ENCODE data around the gene TMEM18.

TMEM18 gene

GRCh38 chr2:629961-630360 lies 47.2 kb downstream of the TMEM18 start:
- Histone ChIP-seq H3K4ac (ENCODE audit: low read depth, low read length) (no peak overlapping the region), H4K91ac (ENCODE audit: low read depth, low read length) (no peak overlapping the region), H3K4me1 (ENCODE audit: control insufficient read depth in 1 of 2, insufficient read depth in 2 of 2, low read length in 2 of 2) (no peaks in the 10 kb centered on the region), H3K18ac (ENCODE audit: low read length) (no peak overlapping the region), H2AK5ac (ENCODE audit: low read length) (no peak overlapping the region), H3K23ac (ENCODE audit: low read length) (no peak overlapping the region), H4K8ac (ENCODE audit: low read depth, low read length) (no peak overlapping the region), H3K27me3 (ENCODE audit: insufficient read depth, low read length) (no peaks in the 10 kb centered on the region), H4K12ac (ENCODE audit: low read depth, low read length) (no peak overlapping the region), H2BK5ac (ENCODE audit: low read depth, low read length, poor library complexity) (no peak overlapping the region), H3K27ac (ENCODE audit: low read depth, low read length) (no peak overlapping the region), H2AFZ (ENCODE audit: insufficient read depth, low read length, poor library complexity) (no peak overlapping the region), H3K9me3 (ENCODE audit: insufficient read depth, low read depth, low read length) (no peaks in the 10 kb centered on the region), H3K79me1 (ENCODE audit: low read length) (no peaks in the 10 kb centered on the region), H3K36me3 (ENCODE audit: control insufficient read depth in 1 of 2, insufficient read depth in 2 of 2, low read length in 2 of 2) (no peaks in the 10 kb centered on the region), H3K4me2 (ENCODE audit: low read length) (no peak overlapping the region), H3K9ac (ENCODE audit: low read length) (no peak overlapping the region), H3K79me2 (ENCODE audit: control insufficient read depth, insufficient read depth, low read length, poor library complexity) (no peaks in the 10 kb centered on the region), H3K4me3 (ENCODE audit: low read depth, low read length) (no peak overlapping the region), H2BK120ac (ENCODE audit: insufficient read depth, low read length, poor library complexity) (no peak overlapping the region), H3K14ac (ENCODE audit: low read length) (no peak overlapping the region), H2BK12ac (ENCODE audit: low read length) (no peak overlapping the region)
- no CpG with 5 or more reads among the region's 2 CpGs for WGBS (ENCODE audit: extremely low coverage, insufficient coverage, insufficient read length)
- no peak for DNase-seq

DNA sequence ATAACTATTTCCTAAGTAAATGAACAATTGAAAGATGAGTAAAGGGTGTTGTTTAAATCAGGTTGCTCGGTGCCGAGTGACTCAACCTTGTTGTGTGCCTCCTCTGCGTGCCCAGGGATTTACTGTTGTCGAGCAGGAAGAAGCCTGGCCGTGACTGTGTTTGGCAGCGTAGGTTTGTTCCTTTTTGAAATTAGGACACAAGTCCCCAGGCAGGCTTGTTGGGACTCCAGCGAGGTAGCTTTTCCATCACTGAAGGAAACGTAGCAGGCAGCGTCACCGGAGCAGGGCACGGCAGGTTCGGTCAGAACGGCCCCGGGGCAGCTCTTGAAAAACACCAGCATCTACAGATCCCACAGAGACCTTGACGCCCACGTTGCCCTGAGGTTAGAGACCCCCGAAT lies 48.6 kb downstream of the TMEM18 start:
- DNase-seq = peak; percentile 19 to 50
- H3K14ac ChIP-seq (ENCODE audit: low read length) = no peak overlapping the region
- no peak overlapping the region for H3K9ac ChIP-seq (ENCODE audit: low read length)
- H3K9me3 ChIP-seq (ENCODE audit: insufficient read depth, low read depth, low read length) = no peaks in the 10 kb centered on the region
- no peak overlapping the region for H3K23ac ChIP-seq (ENCODE audit: low read length)
- H3K36me3 ChIP-seq (ENCODE audit: control insufficient read depth in 1 of 2, insufficient read depth in 2 of 2, low read length in 2 of 2) = no peaks in the 10 kb centered on the region
- no CpG with 5 or more reads among the region's 17 CpGs for WGBS (ENCODE audit: extremely low coverage, insufficient coverage, insufficient read length)
- no peak overlapping the region for H4K12ac ChIP-seq (ENCODE audit: low read depth, low read length)
- H2BK12ac ChIP-seq (ENCODE audit: low read length) = no peak overlapping the region
- H3K4ac ChIP-seq (ENCODE audit: low read depth, low read length) = no peak overlapping the region
- no peaks in the 10 kb centered on the region for H3K79me2 ChIP-seq (ENCODE audit: control insufficient read depth, insufficient read depth, low read length, poor library complexity)
- no peak overlapping the region for H3K4me2 ChIP-seq (ENCODE audit: low read length)
- no peaks in the 10 kb centered on the region for H3K4me1 ChIP-seq (ENCODE audit: control insufficient read depth in 1 of 2, insufficient read depth in 2 of 2, low read length in 2 of 2)
- no peak overlapping the region for H3K4me3 ChIP-seq (ENCODE audit: low read depth, low read length)
- H3K27ac ChIP-seq (ENCODE audit: low read depth, low read length) = no peak overlapping the region
- no peak overlapping the region for H2BK5ac ChIP-seq (ENCODE audit: low read depth, low read length, poor library complexity)
- no peak overlapping the region for H2BK120ac ChIP-seq (ENCODE audit: insufficient read depth, low read length, poor library complexity)
- no peak overlapping the region for H4K8ac ChIP-seq (ENCODE audit: low read depth, low read length)
- no peaks in the 10 kb centered on the region for H3K27me3 ChIP-seq (ENCODE audit: insufficient read depth, low read length)
- no peak overlapping the region for H2AK5ac ChIP-seq (ENCODE audit: low read length)
- H4K91ac ChIP-seq (ENCODE audit: low read depth, low read length) = no peak overlapping the region
- H3K18ac ChIP-seq (ENCODE audit: low read length) = no peak overlapping the region
- no peaks in the 10 kb centered on the region for H3K79me1 ChIP-seq (ENCODE audit: low read length)
- H2AFZ ChIP-seq (ENCODE audit: insufficient read depth, low read length, poor library complexity) = no peak overlapping the region

DNA sequence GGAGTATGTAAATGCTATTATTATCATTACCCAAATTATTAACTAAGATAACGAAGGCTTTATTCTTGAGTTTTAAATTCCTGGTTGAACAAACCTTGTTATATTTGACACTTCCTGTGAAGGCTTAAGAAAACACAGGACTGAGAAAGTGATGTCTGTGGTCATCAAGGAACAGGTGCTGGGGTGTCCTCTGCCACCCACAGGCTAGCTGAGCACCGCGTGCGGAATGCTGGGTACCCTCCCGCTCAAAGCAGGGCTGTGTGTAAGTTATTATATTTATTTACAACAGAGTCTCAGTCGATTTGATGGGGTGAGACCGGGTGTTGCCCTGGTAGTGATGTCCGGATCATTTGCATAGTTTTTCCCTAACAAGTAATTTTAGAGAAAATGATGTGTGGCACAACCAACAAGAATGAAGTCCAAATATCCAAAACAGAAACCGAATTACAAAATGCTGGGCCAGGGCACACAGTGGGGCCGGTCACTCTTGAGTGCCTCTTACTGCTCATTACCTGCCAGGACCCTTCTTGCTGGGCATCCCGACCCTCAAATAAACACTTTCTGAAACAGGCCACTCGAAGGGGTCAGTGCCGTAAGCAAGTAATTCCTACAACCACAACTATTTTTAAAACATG lies 49.2 kb downstream of the TMEM18 start:
- no peak overlapping the region for H3K4me2 ChIP-seq (ENCODE audit: low read length)
- no CpG with 5 or more reads among the region's 13 CpGs for WGBS (ENCODE audit: extremely low coverage, insufficient coverage, insufficient read length)

GRCh38 chr2:627340-627709 lies 49.9 kb downstream of the TMEM18 start:
- Histone ChIP-seq H3K9me3 (ENCODE audit: insufficient read depth, low read depth, low read length) (no peaks in the 10 kb centered on the region), H3K4me3 (ENCODE audit: low read depth, low read length) (no peak overlapping the region), H3K9ac (ENCODE audit: low read length) (peak overlapping the region; percentile 47), H4K91ac (ENCODE audit: low read depth, low read length) (no peak overlapping the region), H3K79me1 (ENCODE audit: low read length) (no peaks in the 10 kb centered on the region), H2BK120ac (ENCODE audit: insufficient read depth, low read length, poor library complexity) (no peak overlapping the region), H3K18ac (ENCODE audit: low read length) (no peak overlapping the region), H4K8ac (ENCODE audit: low read depth, low read length) (no peak overlapping the region), H3K79me2 (ENCODE audit: control insufficient read depth, insufficient read depth, low read length, poor library complexity) (no peaks in the 10 kb centered on the region), H2AFZ (ENCODE audit: insufficient read depth, low read length, poor library complexity) (no peak overlapping the region), H3K4me1 (ENCODE audit: control insufficient read depth in 1 of 2, insufficient read depth in 2 of 2, low read length in 2 of 2) (no peaks in the 10 kb centered on the region), H3K4me2 (ENCODE audit: low read length) (no peak overlapping the region), H2BK5ac (ENCODE audit: low read depth, low read length, poor library complexity) (no peak overlapping the region), H3K27me3 (ENCODE audit: insufficient read depth, low read length) (no peaks in the 10 kb centered on the region), H3K27ac (ENCODE audit: low read depth, low read length) (no peak overlapping the region), H2BK12ac (ENCODE audit: low read length) (no peak overlapping the region), H3K36me3 (ENCODE audit: control insufficient read depth in 1 of 2, insufficient read depth in 2 of 2, low read length in 2 of 2) (no peaks in the 10 kb centered on the region), H3K23ac (ENCODE audit: low read length) (peak overlapping the region; percentile 66), H4K12ac (ENCODE audit: low read depth, low read length) (no peak overlapping the region), H3K14ac (ENCODE audit: low read length) (no peak overlapping the region), H3K4ac (ENCODE audit: low read depth, low read length) (no peak overlapping the region), H2AK5ac (ENCODE audit: low read length) (no peak overlapping the region)
- WGBS (ENCODE audit: extremely low coverage, insufficient coverage, insufficient read length) = no CpG with 5 or more reads among the region's 9 CpGs
- DNase-seq = no peak

More for the DNA sequence above, 49.2 kb downstream of the TMEM18 start:
- Histone ChIP-seq H2AFZ (ENCODE audit: insufficient read depth, low read length, poor library complexity) (no peak overlapping the region), H3K9ac (ENCODE audit: low read length) (no peak overlapping the region), H4K91ac (ENCODE audit: low read depth, low read length) (no peak overlapping the region), H2BK120ac (ENCODE audit: insufficient read depth, low read length, poor library complexity) (no peak overlapping the region), H3K79me2 (ENCODE audit: control insufficient read depth, insufficient read depth, low read length, poor library complexity) (no peaks in the 10 kb centered on the region), H3K14ac (ENCODE audit: low read length) (no peak overlapping the region), H2AK5ac (ENCODE audit: low read length) (no peak overlapping the region), H3K23ac (ENCODE audit: low read length) (no peak overlapping the region), H4K8ac (ENCODE audit: low read depth, low read length) (no peak overlapping the region), H3K18ac (ENCODE audit: low read length) (no peak overlapping the region), H3K4me3 (ENCODE audit: low read depth, low read length) (no peak overlapping the region), H3K27me3 (ENCODE audit: insufficient read depth, low read length) (no peaks in the 10 kb centered on the region), H3K27ac (ENCODE audit: low read depth, low read length) (no peak overlapping the region), H2BK12ac (ENCODE audit: low read length) (no peak overlapping the region), H3K9me3 (ENCODE audit: insufficient read depth, low read depth, low read length) (no peaks in the 10 kb centered on the region), H3K36me3 (ENCODE audit: control insufficient read depth in 1 of 2, insufficient read depth in 2 of 2, low read length in 2 of 2) (no peaks in the 10 kb centered on the region), H3K4me1 (ENCODE audit: control insufficient read depth in 1 of 2, insufficient read depth in 2 of 2, low read length in 2 of 2) (no peaks in the 10 kb centered on the region), H3K79me1 (ENCODE audit: low read length) (no peaks in the 10 kb centered on the region), H4K12ac (ENCODE audit: low read depth, low read length) (no peak overlapping the region), H3K4ac (ENCODE audit: low read depth, low read length) (no peak overlapping the region), H2BK5ac (ENCODE audit: low read depth, low read length, poor library complexity) (no peak overlapping the region)
- no peak for DNase-seq
